Measurements from ENCODE around the gene CENPB. TPM values are rescaled to one million over a fixed set of nuclear protein-coding genes. Genes with fewer than 3 reads are reported as not detected.
A peak's percentile ranks its signal among the peaks of the same experiment; 100 is the strongest.

CENPB gene
- total and polyA plus RNA-seq, 10 of the 15 experiments (the other 5 are each of a cell fraction or from before 2014, with no cell fraction given): 0.16 to 71.2 (median 14.0) TPM

GRCh38 chr20:3788685-3789155, 2.2 kb upstream of the CENPB start:
- TF ChIP-seq REST (IDR thresholded peaks at IDR 0.05; ENCODE audit: low read depth, low read length) (no peak), PKNOX1 (IDR thresholded peaks at IDR 0.05) (peak; percentile 32), HDGF (IDR thresholded peaks at IDR 0.05) (0 out of 2 replicates have a peak, but pooled peaks have one; percentile 35)
- WGBS (ENCODE audit: insufficient coverage, insufficient replicate concordance, low lambda C conversion rate, missing lambda C conversion rate): 2% methylated on average over 4 of the region's 4 CpGs
- POLR2A ChIA-PET: interaction anchor here (0.8 to 1.2 kb wide), 3 partner anchors 30 to 73 kb away, joined by 3 read pairs; partner anchors contain the start of gene AP5S1
- no peak overlapping the region for H3K9ac ChIP-seq (ENCODE audit: control insufficient read depth, insufficient read depth, low read length)
- intact Hi-C loops (cut with micrococcal nuclease; ENCODE audit: unreplicated experiment) (loop anchor here (5.0 to 10.0 kb wide), 2 partner anchors 226 to 294 kb away; partner anchors contain the start of gene RNF24), in situ Hi-C loops (cut with MboI) (no loop called here)
- H3K27ac ChIP-seq (ENCODE audit: control insufficient read depth, insufficient read depth): no peak overlapping the region
- H3K9me3 ChIP-seq (replicated peaks; ENCODE audit: control insufficient read depth, insufficient read depth, low read length): no peaks in the 10 kb centered on the region
- H3K27me3 ChIP-seq (replicated peaks in 1 of 2; ENCODE audit: control insufficient read depth in 2 of 2, insufficient read depth in 2 of 2, low read length in 1 of 2): no peaks in the 10 kb centered on the region
- H3K79me2 ChIP-seq (ENCODE audit: control insufficient read depth, insufficient read depth, low read length): peaks cover 14% of the 10 kb centered on the region
- CTCF ChIA-PET: interaction anchor here (0.6 to 4.8 kb wide), 8 partner anchors 9 to 220 kb away, joined by 3 to 85 read pairs (median 6); partner anchors contain the start of gene AP5S1
- no peaks in the 10 kb centered on the region for H4K20me1 ChIP-seq (ENCODE audit: control insufficient read depth, insufficient read depth)
- SMC1A ChIA-PET (ENCODE audit: uncharacterized antibody, unreplicated experiment): interaction anchor here (1.1 to 4.6 kb wide), 4 partner anchors 31 to 221 kb away, joined by 3 to 43 read pairs (median 4); partner anchors contain the start of gene AP5S1
- peaks cover 17% of the 10 kb centered on the region for H3K4me1 ChIP-seq (ENCODE audit: control insufficient read depth, insufficient read depth, low read length)
- no peak overlapping the region for H3K4me2 ChIP-seq (ENCODE audit: control insufficient read depth, insufficient read depth)
- no peaks in the 10 kb centered on the region for H3K36me3 ChIP-seq (ENCODE audit: control insufficient read depth in 2 of 2, insufficient read depth in 2 of 2, low read length in 1 of 2)
- RAD21 ChIA-PET (ENCODE audit: unreplicated experiment): interaction anchor here (1.8 to 5.2 kb wide), 4 partner anchors 11 to 66 kb away, joined by 5 to 31 read pairs (median 8); partner anchors contain the start of genes ADISSP and AP5S1
- no peak for ATAC-seq
- no peak for DNase-seq (ENCODE audit: low read depth, low spot score)
- FAIRE-seq: no peak
- no TSS peak for BruUV-seq (replicated peaks)
- no peak overlapping the region for H2AFZ ChIP-seq (ENCODE audit: control insufficient read depth, low read depth, low read length)
- no peak overlapping the region for H3K4me3 ChIP-seq
